K562 (cell line): ENCODE results near the gene CUL1. TPM values are rescaled to one million over a fixed set of nuclear protein-coding genes. Genes with fewer than 3 reads are reported as not detected.

ENCODE experiments used
- ARID3B ChIP-seq: fragments of 250-450 bp; sonication (Bioruptor Pico); IDR thresholded peaks from 2 replicates; pipeline ENCODE4 v1.4.0; 2020; ENCODE audit warnings: borderline replicate concordance
- ATF2 ChIP-seq: sonication (generic); formaldehyde crosslinking; IDR thresholded peaks from 2 replicates; pipeline ENCODE4 v1.8.1; 2022; ENCODE audit warnings: missing genetic modification reagents
- ETV5 ChIP-seq: sonication (generic); formaldehyde crosslinking; IDR thresholded peaks from 2 replicates; pipeline ENCODE4 v1.4.0; 2020; ENCODE audit warnings: low read depth, mild to moderate bottlenecking, missing genetic modification reagents
- ETV6 ChIP-seq, 3 experiments: fragments of 150-350 bp in 1 of 3; sonication (generic) in 1 of 3; formaldehyde crosslinking in 1 of 3; IDR thresholded peaks; 2 replicates each; pipeline versions ENCODE4 v1.6.1 to v1.8.0; 2014 to 2022; ENCODE audit warnings: borderline replicate concordance in 2 of 3, low read depth in 2 of 3, antibody characterized with exemption in 1 of 3, low read length in 1 of 3, mild to moderate bottlenecking in 1 of 3, missing genetic modification reagents in 1 of 3
- KAT2B ChIP-seq: IDR thresholded peaks from one replicate; pipeline ENCODE4 v1.6.1; 2012; ENCODE audit warnings: low read depth, mild to moderate bottlenecking, control low read depth, inconsistent platforms, low read length, moderate library complexity
- MAFF ChIP-seq: IDR thresholded peaks from 2 replicates; pipeline ENCODE4 v1.6.1; 2012; ENCODE audit warnings: low read length, improper control_type of control experiment
- MEF2D ChIP-seq: conservative IDR thresholded peaks from 2 replicates; pipeline ENCODE4 v1.6.1; 2016; ENCODE audit warnings: low read depth, missing genetic modification characterization, missing compliant biosample characterization
- MTA3 ChIP-seq: fragments of 450-650 bp; formaldehyde crosslinking; IDR thresholded peaks from 2 replicates; pipeline ENCODE4 v1.6.1; 2017; ENCODE audit warnings: mild to moderate bottlenecking, borderline replicate concordance
- PREB ChIP-seq: sonication (generic); formaldehyde crosslinking; IDR thresholded peaks from 2 replicates; pipeline ENCODE4 v1.8.1; 2023; ENCODE audit warnings: mild to moderate bottlenecking, missing genetic modification reagents
- PTRF ChIP-seq: fragments of 450-650 bp; IDR thresholded peaks from 2 replicates; pipeline ENCODE4 v1.6.1; 2016; ENCODE audit warnings: mild to moderate bottlenecking, missing genetic modification characterization, missing compliant biosample characterization
- RUNX1 ChIP-seq: sonication (generic); IDR thresholded peaks from 2 replicates; pipeline ENCODE4 v1.6.1; 2016; ENCODE audit warnings: antibody characterized with exemption, low read depth
- SMAD3 ChIP-seq: fragments of 450-650 bp; formaldehyde crosslinking; conservative IDR thresholded peaks from 2 replicates; pipeline ENCODE4 v1.4.0; 2020; ENCODE audit warnings: mild to moderate bottlenecking
- SMAD4 ChIP-seq: fragments of 250-450 bp; sonication (Bioruptor Pico); conservative IDR thresholded peaks from 2 replicates; pipeline ENCODE4 v1.8.0; 2021; ENCODE audit warnings: inconsistent platforms, mild to moderate bottlenecking, moderate library complexity
- SMARCA5 ChIP-seq: fragments of 450-650 bp; IDR thresholded peaks from 2 replicates; pipeline ENCODE4 v1.6.1; 2016
- TCFL5 ChIP-seq: fragments of 250-450 bp; sonication (Bioruptor Pico); conservative IDR thresholded peaks from 2 replicates; pipeline ENCODE4 v1.6.1; 2021; ENCODE audit warnings: mild to moderate bottlenecking, moderate library complexity, matching md5 sums
- THRB ChIP-seq: fragments of 450-650 bp; formaldehyde crosslinking; conservative IDR thresholded peaks from 2 replicates; pipeline ENCODE4 v1.4.0; 2022; ENCODE audit warnings: mild to moderate bottlenecking, missing genetic modification characterization
- TRIM25 ChIP-seq: fragments of 450-650 bp; IDR thresholded peaks from 2 replicates; pipeline ENCODE4 v1.7.0; 2016; ENCODE audit warnings: borderline replicate concordance
- ZNF175 ChIP-seq: fragments of 200-800 bp; sonication (Bioruptor generic); IDR thresholded peaks from 2 replicates; pipeline ENCODE4 v1.6.1; 2016; ENCODE audit warnings: low read depth, mild to moderate bottlenecking, missing genetic modification characterization, missing compliant biosample characterization
- ZNF384 ChIP-seq: IDR thresholded peaks from 2 replicates; pipeline ENCODE4 v1.6.1; 2012; ENCODE audit warnings: low read depth, low read length, improper control_type of control experiment
- ZNF696 ChIP-seq: fragments of 250-450 bp; sonication (Bioruptor Pico); conservative IDR thresholded peaks from 2 replicates; pipeline ENCODE4 v1.4.0; 2020; ENCODE audit warnings: mild to moderate bottlenecking, moderate library complexity
- polyA plus RNA-seq, 8 experiments: library from polyadenylated mRNA; depleted of rRNA in 4 of 8; stranded (reverse) in 5 of 8; unstranded in 3 of 8; fragments of >200 nt; fragmentation: Nextera tagmentation in 2 of 8; fragmentation: Illumina TruSeq in 1 of 8; extraction: Ambion mirVana in 2 of 8; extraction: Trizol in 1 of 8; gene quantifications; 2 replicates each; pipeline versions ENCODE4 v1.2.1 to v1.2.3, GENCODE V29; 2011 to 2014; ENCODE audit warnings: inconsistent platforms in 1 of 8, missing spikeins in 1 of 8
- total RNA-seq, 7 experiments: library from RNA; depleted of rRNA in 6 of 7; stranded (reverse); fragments of >200 nt in 6 of 7; fragmentation: Illumina TruSeq in 2 of 7; extraction: Trizol in 2 of 7; gene quantifications; 2 replicates each; pipeline versions ENCODE4 v1.2.1 to v1.2.3, GENCODE V29; 2011 to 2021; ENCODE audit warnings: low replicate concordance in 1 of 7

Gene CUL1
- total and polyA plus RNA-seq, 9 of the 15 experiments (the other 6 are each of a cell fraction or from before 2014, with no cell fraction given) = 31.5 to 107 (median 96.5) TPM

GRCh38 chr7:148697256-148698006, 1.3 kb upstream of the CUL1 start (continued):
- TF ChIP-seq MTA3 (peak; percentile 63), SMAD4 (CRISPR knock-in tag) (0 out of 2 replicates have a peak, but pooled peaks have one; percentile 26), KAT2B (no peak), ETV5 (no peak), ZNF696 (CRISPR knock-in tag) (no peak), MEF2D (no peak), TCFL5 (no peak), PREB (CRISPR knock-in tag) (no peak), RUNX1 (no peak), ETV6 (IDR thresholded peaks at IDR 0.05; ENCODE audit: borderline replicate concordance in 1 of 2, low read depth in 2 of 2, low read length in 1 of 2) (no peak), ETV6 (CRISPR knock-in tag; IDR thresholded peaks at IDR 0.05; ENCODE audit: borderline replicate concordance) (no peak), PTRF (tag) (no peak), ARID3B (CRISPR knock-in tag) (no peak), ATF2 (CRISPR knock-in tag) (no peak), ZNF384 (0 out of 2 replicates have a peak, but pooled peaks have one; percentile 2), SMAD3 (CRISPR knock-in tag) (no peak), SMARCA5 (no peak), THRB (CRISPR knock-in tag) (no peak), TRIM25 (no peak), ZNF175 (CRISPR knock-in tag) (no peak), MAFF (no peak)
